Stimulated activated CD8-positive, alpha-beta memory T cell treated with anti-CD3 and anti-CD28 coated beads, Interleukin-15, amount 100 ng/mL, for 1 hour (primary cell): ENCODE data around the gene PTPRCAP.

Experiments
- DNase-seq: peaks from one replicate; pipeline ENCODE4 v3.0.0-alpha.2; 2020; ENCODE audit warnings: low read depth

PTPRCAP gene

DNA sequence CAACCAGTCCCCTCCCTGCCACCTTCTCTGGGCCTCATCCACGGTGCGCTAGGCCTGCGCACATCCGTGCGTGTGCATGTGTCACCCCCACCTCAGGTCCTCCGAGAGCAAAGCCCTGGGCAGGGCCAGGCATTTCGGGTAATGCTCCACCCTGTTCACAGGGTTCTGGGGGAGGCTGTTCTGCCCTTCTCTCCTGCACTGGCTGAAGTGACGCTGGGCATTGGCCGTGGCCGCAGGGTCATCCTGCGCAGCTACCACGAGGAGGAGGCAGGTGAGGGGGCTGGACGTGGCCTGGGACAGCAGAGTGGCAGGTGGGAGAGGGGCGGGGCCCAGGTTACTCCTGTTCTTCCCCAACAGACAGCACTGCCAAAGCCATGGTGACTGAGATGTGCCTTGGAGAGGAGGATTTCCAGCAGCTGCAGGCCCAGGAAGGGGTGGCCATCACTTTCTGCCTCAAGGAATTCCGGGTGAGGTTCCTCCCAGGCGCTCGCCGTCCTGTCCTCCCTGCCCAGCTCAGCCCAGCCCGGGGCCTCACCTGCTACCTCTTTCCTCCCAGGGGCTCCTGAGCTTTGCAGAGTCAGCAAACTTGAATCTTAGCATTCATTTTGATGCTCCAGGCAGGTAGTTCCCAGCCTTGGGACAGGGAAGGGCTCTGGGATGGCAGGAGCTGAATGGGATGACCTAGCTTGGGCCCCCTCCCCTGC lies 41.8 kb downstream of the PTPRCAP start:
- no peak for DNase-seq

DNA sequence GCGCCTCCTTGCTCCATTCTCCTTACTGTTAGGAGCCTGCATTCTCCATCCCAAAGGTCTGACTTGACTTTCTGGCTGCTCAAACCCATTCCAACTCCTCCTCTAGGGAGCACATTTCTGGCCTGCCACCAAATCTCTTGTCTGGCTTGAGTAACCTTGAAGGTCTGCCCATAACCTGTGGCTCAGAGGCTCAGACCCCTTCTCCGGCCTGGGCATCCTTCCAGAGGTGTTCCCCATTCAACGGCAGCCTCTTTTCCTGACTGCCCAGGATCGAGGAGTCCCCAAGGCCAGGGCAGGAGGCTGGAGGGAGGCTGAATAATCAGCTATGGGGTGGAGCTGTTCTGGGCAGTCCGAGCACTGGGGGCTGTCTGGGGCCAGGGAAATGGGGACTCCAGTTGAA lies 43.5 kb downstream of the PTPRCAP start:
- no peak for DNase-seq

DNA sequence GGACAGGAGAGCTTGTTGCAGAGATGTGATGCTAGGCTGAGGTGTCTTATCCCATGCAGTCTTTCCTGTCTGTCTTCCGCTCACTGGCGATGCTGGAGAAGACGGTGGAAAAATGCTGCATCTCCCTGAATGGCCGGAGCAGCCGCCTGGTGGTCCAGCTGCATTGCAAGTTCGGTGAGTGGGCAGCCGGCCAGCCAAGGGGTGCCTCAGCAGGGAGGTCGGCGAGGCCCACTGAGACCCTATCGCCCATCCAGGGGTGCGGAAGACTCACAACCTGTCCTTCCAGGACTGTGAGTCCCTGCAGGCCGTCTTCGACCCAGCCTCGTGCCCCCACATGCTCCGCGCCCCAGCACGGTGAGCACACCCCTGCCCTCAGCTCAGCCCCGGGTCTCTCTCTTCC lies 44.0 kb downstream of the PTPRCAP start:
- no peak for DNase-seq

DNA sequence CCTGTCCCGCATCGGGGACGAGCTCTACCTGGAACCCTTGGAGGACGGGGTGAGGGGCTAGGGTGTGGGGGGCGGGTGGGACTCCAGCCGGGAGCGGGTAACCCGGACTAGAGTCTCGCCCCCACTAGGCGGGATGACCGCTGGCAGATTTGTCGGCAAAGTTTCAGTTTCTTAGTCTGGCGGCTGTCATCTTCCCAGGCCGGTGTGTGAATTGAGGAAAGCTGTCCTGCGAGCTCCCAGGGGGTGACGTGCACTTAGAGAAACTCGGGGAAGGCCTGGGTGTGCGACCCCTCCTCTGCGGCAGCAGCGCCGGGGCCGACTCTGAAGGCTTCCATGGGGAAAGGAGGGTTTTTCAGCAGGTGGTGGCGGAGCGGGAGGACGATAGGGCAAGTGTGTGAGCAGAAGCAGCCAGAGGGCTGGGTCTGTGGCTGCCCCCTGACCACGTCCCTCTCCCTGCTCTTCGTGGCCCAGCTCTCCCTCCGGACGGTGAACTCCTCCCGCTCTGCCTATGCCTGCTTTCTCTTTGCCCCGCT lies 45.2 kb downstream of the PTPRCAP start:
- no peak for DNase-seq

DNA sequence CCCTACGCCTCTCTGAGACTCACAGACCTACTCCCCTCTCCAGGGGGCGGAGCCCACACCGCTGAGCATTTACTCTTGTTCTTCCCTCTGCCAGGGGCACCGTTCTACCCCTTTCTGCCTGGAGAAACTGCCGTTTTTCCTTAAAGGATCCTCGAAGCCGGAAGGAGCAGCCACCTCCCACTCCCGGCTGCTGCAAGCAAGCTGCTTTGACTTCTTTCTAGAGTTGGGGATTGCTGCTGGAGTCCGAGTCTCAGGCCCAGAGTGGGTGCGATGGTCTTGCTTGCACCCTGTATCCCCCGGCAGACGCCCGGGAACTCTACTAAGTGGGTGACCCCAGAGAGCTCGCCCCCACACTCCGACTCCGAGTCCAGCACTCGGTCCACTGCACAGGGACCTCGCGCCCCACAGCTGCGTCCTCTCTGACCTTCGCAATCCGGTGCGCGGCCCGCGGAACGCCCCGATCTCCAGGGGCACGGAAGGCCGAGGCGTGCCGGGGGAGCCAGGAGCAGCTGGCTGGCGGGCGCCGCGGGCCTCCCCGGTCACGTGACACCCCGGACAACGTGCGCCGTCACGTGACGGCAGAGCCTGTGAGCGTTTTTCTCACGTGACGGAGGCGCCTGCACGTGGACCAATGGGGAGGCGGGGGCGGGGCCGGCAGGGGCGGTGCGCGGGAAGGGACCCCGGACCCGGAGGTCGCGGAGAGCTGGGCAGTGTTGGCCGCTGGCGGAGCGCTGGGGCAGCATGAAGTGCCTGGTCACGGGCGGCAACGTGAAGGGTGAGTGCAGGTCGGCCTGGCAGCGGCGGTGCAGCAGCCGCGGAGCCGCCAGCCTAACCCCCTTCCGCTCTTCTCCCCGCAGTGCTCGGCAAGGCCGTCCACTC lies 45.9 kb downstream of the PTPRCAP start, which contains the start of gene RAD9A:
Gene RAD9A (plus strand): TSS at position 683 of the 879 bp plus-strand sequence. CDS start 59 bp downstream, at position 742.
- peak; percentile 87 for DNase-seq

DNA sequence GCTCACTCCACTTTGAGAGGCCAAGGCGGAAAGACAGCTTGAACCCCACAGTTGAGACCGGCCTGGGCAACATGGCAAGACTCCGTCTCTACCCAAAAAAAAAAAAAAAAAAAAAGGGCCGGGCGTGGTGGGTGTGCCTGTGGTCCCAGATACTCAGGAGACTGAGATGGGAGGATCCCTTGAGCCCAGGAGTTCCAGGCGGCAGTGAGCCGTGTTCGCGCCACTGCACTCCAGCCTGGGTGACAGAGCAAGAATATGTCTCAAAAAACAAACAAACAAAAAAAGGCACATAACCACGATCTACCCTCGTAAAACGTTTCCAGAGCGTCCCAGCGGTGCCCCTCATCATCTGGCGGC lies 46.6 kb downstream of the PTPRCAP start:
- no peak for DNase-seq

DNA sequence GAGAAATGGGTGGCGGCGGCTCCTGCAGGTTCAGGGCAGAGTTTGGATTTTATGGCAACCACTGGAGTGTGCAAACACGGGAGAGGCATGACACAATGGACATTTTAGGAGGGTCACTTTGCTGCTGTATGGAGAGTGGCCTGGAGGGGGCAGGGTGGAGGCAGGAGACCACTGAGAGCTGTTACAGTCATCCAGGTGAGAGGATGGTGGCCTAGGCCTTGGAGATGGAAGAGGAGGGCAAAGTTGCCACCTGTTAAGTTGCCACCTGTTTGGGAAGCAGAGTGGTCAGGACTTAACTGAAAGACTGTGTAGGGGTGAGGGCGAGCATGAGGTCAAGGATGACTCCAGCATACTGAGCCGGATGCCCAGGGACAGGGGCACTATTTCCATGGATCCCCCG lies 48.0 kb downstream of the PTPRCAP start:
- DNase-seq: no peak

DNA sequence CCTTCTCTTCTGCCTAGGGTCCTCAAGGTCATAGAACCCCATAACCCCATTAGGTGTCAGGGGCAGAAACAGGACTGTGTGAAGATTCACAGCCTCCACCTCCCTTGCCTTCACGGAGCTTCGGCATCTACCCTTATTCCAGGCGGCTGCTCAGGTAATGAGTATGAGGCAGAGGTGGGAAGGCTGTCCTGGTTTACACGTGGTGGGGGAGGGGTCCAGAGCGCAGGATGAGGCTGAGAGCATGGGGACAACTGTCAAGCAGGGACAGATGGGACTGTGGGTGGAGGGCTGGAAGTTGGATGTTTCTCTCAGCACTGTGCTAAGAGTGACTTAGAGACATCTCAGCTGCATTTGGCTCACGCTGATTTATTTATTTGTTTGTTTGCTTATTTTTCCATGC lies 50.0 kb downstream of the PTPRCAP start:
- no peak for DNase-seq

DNA sequence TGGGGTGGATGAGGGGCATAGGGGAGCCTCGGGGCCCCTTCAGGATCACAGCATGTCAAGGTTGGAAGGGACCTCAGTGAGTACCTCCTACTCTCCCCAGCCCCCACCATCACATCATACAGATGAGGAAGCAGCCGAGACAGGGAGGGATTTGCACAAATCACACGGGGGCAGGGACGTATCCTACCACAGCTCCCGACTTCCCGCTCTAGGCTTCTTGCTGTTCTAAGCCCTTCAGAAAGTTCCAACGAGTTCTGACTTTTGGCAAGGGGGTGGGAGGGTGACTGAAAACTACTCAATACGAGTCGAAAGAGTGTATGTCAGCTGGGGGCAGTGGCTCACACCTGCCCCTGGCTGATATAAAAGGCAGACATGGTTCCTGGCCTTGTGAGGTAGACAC lies 50.4 kb downstream of the PTPRCAP start:
- no peak for DNase-seq
